IMR-90 (cell line): ENCODE measurements around the gene SERPINB5. TPM values are rescaled to one million over a fixed set of nuclear protein-coding genes. Genes with fewer than 3 reads are reported as not detected.
"Not testable (repeated sequence)": the region's sequence is repeated elsewhere in the genome, so short reads cannot be mapped to it uniquely, and the experiment has no call there.

Experiments used
- ATAC-seq: fragments of 200-7000 bp; cut with Tn5 transposase; 2 replicates; pipeline ENCODE4 v1.9.1; 2020; ENCODE audit warnings: low read depth, mild to moderate bottlenecking, moderate library complexity
- BruUV-seq: library from RNA; stranded (reverse); fragments of 400-500 nt; replicated peaks from 2 replicates; lab custom pipeline; 2021; lab: Mats Ljungman, UMichigan
- CTCF ChIA-PET: fragments of 300-600 bp; formaldehyde crosslinking; extraction: SDS; loops from one replicate; lab custom pipeline; 2021; ENCODE audit warnings: antibody characterized with exemption; lab: Yijun Ruan, JAX
- POLR2A ChIA-PET: fragments of 300-600 bp; sonication (Branson Sonifier 250); formaldehyde crosslinking; loops from one replicate; lab custom pipeline; 2022; ENCODE audit warnings: antibody characterized with exemption; ENCODE audit not compliant: unreplicated experiment; lab: Charles Lee
- DNase-seq: peaks from one replicate; pipeline ENCODE4 v3.0.0; 2013
- H2AFZ ChIP-seq: replicated peaks from 2 replicates; pipeline ENCODE3; 2013; ENCODE audit warnings: low read length, mild to moderate bottlenecking; ENCODE audit not compliant: poor library complexity
- H2AK5ac ChIP-seq: 2 replicates; pipeline ENCODE4 v1.6.1; 2013; ENCODE audit warnings: low read depth, low read length, inconsistent platforms
- H2AK9ac ChIP-seq: replicated peaks from 2 replicates; pipeline ENCODE3; 2013; ENCODE audit warnings: mild to moderate bottlenecking, low read depth, low read length, moderate library complexity; ENCODE audit not compliant: poor library complexity
- H2BK120ac ChIP-seq: 2 replicates; pipeline ENCODE4 v1.6.1; 2013; ENCODE audit warnings: low read depth, low read length, inconsistent platforms
- H2BK15ac ChIP-seq: 3 replicates; pipeline ENCODE4 v1.6.1; 2013; ENCODE audit warnings: low read depth, low read length, inconsistent platforms
- H2BK20ac ChIP-seq: 2 replicates; pipeline ENCODE4 v1.6.1; 2013; ENCODE audit warnings: low read depth, mild to moderate bottlenecking, inconsistent platforms, low read length, moderate library complexity
- H2BK5ac ChIP-seq: 2 replicates; pipeline ENCODE4 v1.6.1; 2013; ENCODE audit warnings: mild to moderate bottlenecking, low read depth, low read length, inconsistent platforms; ENCODE audit not compliant: poor library complexity, severe bottlenecking
- H3K14ac ChIP-seq: replicated peaks from 2 replicates; pipeline ENCODE4 v1.6.1; 2013; ENCODE audit warnings: low read depth, low read length, inconsistent platforms
- H3K18ac ChIP-seq: 2 replicates; pipeline ENCODE4 v1.6.1; 2013; ENCODE audit warnings: low read depth, low read length, control low read depth
- H3K23ac ChIP-seq: 2 replicates; pipeline ENCODE4 v1.6.1; 2013; ENCODE audit warnings: low read depth, low read length, inconsistent platforms
- H3K27ac ChIP-seq: 2 replicates; pipeline ENCODE4 v1.5.1; 2013; ENCODE audit warnings: mild to moderate bottlenecking, control low read depth, low read length; ENCODE audit not compliant: insufficient read depth
- H3K27me3 ChIP-seq: 2 replicates; pipeline ENCODE4 v1.6.1; 2013; ENCODE audit warnings: low read length; ENCODE audit not compliant: control insufficient read depth, insufficient read depth
- H3K36me3 ChIP-seq: 2 replicates; pipeline ENCODE4 v1.6.1; 2013; ENCODE audit warnings: low read length, mixed read lengths; ENCODE audit not compliant: control insufficient read depth, insufficient read depth
- H3K4ac ChIP-seq: 2 replicates; pipeline ENCODE4 v1.6.1; 2013; ENCODE audit warnings: low read depth, low read length, inconsistent platforms
- H3K4me1 ChIP-seq: 2 replicates; pipeline ENCODE4 v1.6.1; 2013; ENCODE audit warnings: low read length, mixed read lengths; ENCODE audit not compliant: control insufficient read depth, insufficient read depth
- H3K4me2 ChIP-seq: 2 replicates; pipeline ENCODE4 v1.6.1; 2013; ENCODE audit warnings: low read depth, mild to moderate bottlenecking, control low read depth, low read length, moderate library complexity
- H3K4me3 ChIP-seq: 2 replicates; pipeline ENCODE4 v1.5.1; 2013; ENCODE audit warnings: low read depth, mild to moderate bottlenecking, control low read depth, low read length, moderate library complexity; ENCODE audit not compliant: insufficient read depth
- H3K56ac ChIP-seq: 2 replicates; pipeline ENCODE4 v1.6.1; 2013; ENCODE audit warnings: low read length, inconsistent platforms; ENCODE audit not compliant: insufficient read depth; ENCODE audit errors: extremely low read depth
- H3K79me1 ChIP-seq, 2 experiments: 2 replicates each; pipeline ENCODE4 v1.6.1; 2013; ENCODE audit warnings: low read length in 2 of 2, inconsistent platforms in 1 of 2, low read depth in 1 of 2
- H3K9ac ChIP-seq: 2 replicates; pipeline ENCODE4 v1.6.1; 2013; ENCODE audit warnings: low read depth, low read length, control low read depth
- H3K9me1 ChIP-seq: 2 replicates; pipeline ENCODE4 v1.6.1; 2013; ENCODE audit warnings: low read length, inconsistent platforms; ENCODE audit not compliant: insufficient read depth
- H3K9me3 ChIP-seq: 2 replicates; pipeline ENCODE4 v1.6.1; 2013; ENCODE audit warnings: low read length; ENCODE audit not compliant: control insufficient read depth, insufficient read depth
- H4K20me1 ChIP-seq: 2 replicates; pipeline ENCODE4 v1.6.1; 2013; ENCODE audit warnings: low read length, inconsistent platforms; ENCODE audit not compliant: insufficient read depth
- H4K5ac ChIP-seq: 2 replicates; pipeline ENCODE4 v1.6.1; 2013; ENCODE audit warnings: mild to moderate bottlenecking, low read depth, low read length, control low read depth
- H4K8ac ChIP-seq, 2 experiments: 2 replicates each; pipeline ENCODE4 v1.6.1; 2013; ENCODE audit warnings: low read depth in 2 of 2, low read length in 2 of 2, control low read depth in 1 of 2, inconsistent platforms in 1 of 2
- H4K91ac ChIP-seq: 2 replicates; pipeline ENCODE4 v1.6.1; 2013; ENCODE audit warnings: low read depth, low read length, inconsistent platforms; ENCODE audit not compliant: insufficient read depth
- WGBS, 2 experiments: methylation state at CpG; one replicate each; pipeline versions ENCODE4 v1.1.5 to v1.1.7; 2013; ENCODE audit warnings: missing lambda C conversion rate in 2 of 2; ENCODE audit not compliant: insufficient read length in 1 of 2; ENCODE audit errors: extremely low coverage in 2 of 2; 5-methylcytosine and 5-hydroxymethylcytosine counted together
- dilution Hi-C: fragments of 300-500 bp; cut with HindIII; formaldehyde crosslinking; loops from one replicate; pipeline ENCODE4 v1.14.3; 2018; ENCODE audit warnings: low sequenced_read_pairs; ENCODE audit not compliant: unreplicated experiment
- in situ Hi-C: fragments of 300-500 bp; cut with MboI; formaldehyde crosslinking; loops from 3 replicates; pipeline ENCODE4 v1.14.3; 2019; ENCODE audit warnings: low sequenced_read_pairs, inconsistent platforms, mixed read lengths
- intact Hi-C: fragments of 100-400 bp; cut with micrococcal nuclease; formaldehyde crosslinking; loops from 2 replicates; pipeline ENCODE4 v1.10.0; 2022
- polyA plus RNA-seq, 3 experiments: library from polyadenylated mRNA; depleted of rRNA; stranded (reverse); fragments of >200 nt; gene quantifications; 2 replicates each; pipeline ENCODE4 v1.2.3, GENCODE V29; 2012; ENCODE audit warnings: low replicate concordance in 1 of 3
- total RNA-seq: library from RNA; depleted of rRNA; stranded (reverse); fragments of >200 nt; gene quantifications from 2 replicates; pipeline ENCODE4 v1.2.3, GENCODE V29; 2012

SERPINB5 gene
- total and polyA plus RNA-seq, 2 of the 4 experiments (the other 2 are of a cell fraction), result not detected

- in situ Hi-C loops, H3K9ac ChIP-seq, H2AFZ ChIP-seq, H3K56ac ChIP-seq, POLR2A ChIA-PET, H4K8ac ChIP-seq, DNase-seq, H3K27ac ChIP-seq, H3K36me3 ChIP-seq, H3K18ac ChIP-seq, H3K4me3 ChIP-seq, H4K91ac ChIP-seq, H3K4ac ChIP-seq, dilution Hi-C loops, H3K27me3 ChIP-seq, intact Hi-C loops, H2BK5ac ChIP-seq, H2AK9ac ChIP-seq, H3K14ac ChIP-seq, H3K4me2 ChIP-seq, H2BK15ac ChIP-seq, H3K23ac ChIP-seq, H4K5ac ChIP-seq, H3K9me1 ChIP-seq, H3K4me1 ChIP-seq, H2AK5ac ChIP-seq, H4K20me1 ChIP-seq, H3K79me1 ChIP-seq, H3K9me3 ChIP-seq, ATAC-seq, H2BK120ac ChIP-seq, BruUV-seq, H2BK20ac ChIP-seq: not testable (repeated sequence)
- 72% methylated on average over 2 of the region's 5 CpGs; no CpG with 5 or more reads in 1 of the 2 experiments for WGBS, 2 experiments
- CTCF ChIA-PET, result interaction anchor here (1.7 kb wide), 1 partner anchor 8 kb away, joined by 4 read pairs; no protein-coding TSS in a partner anchor
Observed at GRCh38 chr18:63452751-63453150, 24.0 kb upstream of the SERPINB5 start.
